GM21381 (cell line): Measurements from ENCODE around the gene FGD2.

Experiments used
- ATAC-seq: cut with Tn5 transposase; IDR thresholded peaks from one replicate; pipeline ENCODE4 v1.9.1; 2021; ENCODE audit warnings: mild to moderate bottlenecking, moderate library complexity; ENCODE audit not compliant: unreplicated experiment

FGD2 gene

GRCh38 chr6:37005061-37005810 lies at the start of gene FGD2:
Gene FGD2 (plus strand): TSS chr6:37005655. CDS start chr6:37005818, 163 bp downstream.
- peak; percentile 48 for ATAC-seq

- no peak for ATAC-seq
Observed at GRCh38 chr6:36955671-36956445, 49.6 kb upstream of the FGD2 start.

- ATAC-seq = no peak
Observed at GRCh38 chr6:36956446-36956820, 49.0 kb upstream of the FGD2 start.

- no peak for ATAC-seq
Observed at GRCh38 chr6:36957773-36958271, 47.6 kb upstream of the FGD2 start.

- no peak for ATAC-seq
Observed at GRCh38 chr6:36958775-36959554, 46.5 kb upstream of the FGD2 start.

GRCh38 chr6:36959555-36960250 lies 45.8 kb upstream of the FGD2 start:
- ATAC-seq = no peak

GRCh38 chr6:36961441-36962435 lies 43.7 kb upstream of the FGD2 start:
- ATAC-seq = no peak

- no peak for ATAC-seq
Observed at GRCh38 chr6:36962874-36963273, 42.6 kb upstream of the FGD2 start.

- ATAC-seq = no peak
Observed at GRCh38 chr6:36963451-36964290, 41.8 kb upstream of the FGD2 start.

GRCh38 chr6:36964349-36964748 lies 41.1 kb upstream of the FGD2 start:
- ATAC-seq = no peak

GRCh38 chr6:36964908-36965307 lies 40.5 kb upstream of the FGD2 start:
- no peak for ATAC-seq

GRCh38 chr6:36967301-36967700 lies 38.2 kb upstream of the FGD2 start:
- no peak for ATAC-seq

GRCh38 chr6:36967757-36968156 lies 37.7 kb upstream of the FGD2 start:
- ATAC-seq = no peak

- ATAC-seq = no peak
Observed at GRCh38 chr6:36968266-36968977, 37.0 kb upstream of the FGD2 start.

GRCh38 chr6:36969240-36969691 lies 36.2 kb upstream of the FGD2 start:
- no peak for ATAC-seq

GRCh38 chr6:36969988-36970891 lies 35.2 kb upstream of the FGD2 start:
- ATAC-seq = no peak
